H9 (cell line): ENCODE data around the gene TPD52L1. TPM values are rescaled to one million over a fixed set of nuclear protein-coding genes. Genes with fewer than 3 reads are reported as not detected.

ENCODE experiments used
- DNase-seq: peaks from one replicate; pipeline ENCODE4 v3.0.0-alpha.2; 2017
- H2AFZ ChIP-seq: one replicate; pipeline ENCODE4 v1.6.1; 2013; ENCODE audit warnings: mild to moderate bottlenecking, low read length, control low read depth, moderate library complexity
- H2AK5ac ChIP-seq: 2 replicates; pipeline ENCODE4 v1.6.1; 2013; ENCODE audit warnings: low read length, control low read depth, mixed read lengths; ENCODE audit not compliant: insufficient read length
- H2BK120ac ChIP-seq: one replicate; pipeline ENCODE4 v1.6.1; 2013; ENCODE audit warnings: low read depth, mild to moderate bottlenecking, low read length, control low read depth, inconsistent platforms; ENCODE audit not compliant: poor library complexity, severe bottlenecking
- H2BK12ac ChIP-seq: 2 replicates; pipeline ENCODE4 v1.6.1; 2013; ENCODE audit warnings: low read length, control low read depth, mixed read lengths, low read depth; ENCODE audit not compliant: insufficient read length
- H2BK15ac ChIP-seq: 2 replicates; pipeline ENCODE4 v1.6.1; 2013; ENCODE audit warnings: low read depth, low read length, control low read depth
- H2BK20ac ChIP-seq: one replicate; pipeline ENCODE4 v1.6.1; 2013; ENCODE audit warnings: low read depth, mild to moderate bottlenecking, low read length, control low read depth, inconsistent platforms; ENCODE audit not compliant: poor library complexity, severe bottlenecking
- H2BK5ac ChIP-seq: 2 replicates; pipeline ENCODE4 v1.6.1; 2013; ENCODE audit warnings: low read length, control low read depth, mixed read lengths; ENCODE audit not compliant: insufficient read length
- H3K14ac ChIP-seq: 2 replicates; pipeline ENCODE4 v1.6.1; 2013; ENCODE audit warnings: low read length, control low read depth; ENCODE audit not compliant: insufficient read depth
- H3K18ac ChIP-seq: 2 replicates; pipeline ENCODE4 v1.6.1; 2013; ENCODE audit warnings: low read depth, mild to moderate bottlenecking, mixed read lengths, low read length, control low read depth; ENCODE audit not compliant: insufficient read length
- H3K23ac ChIP-seq: 2 replicates; pipeline ENCODE4 v1.6.1; 2013; ENCODE audit warnings: low read length, control low read depth, mixed read lengths, low read depth; ENCODE audit not compliant: insufficient read length
- H3K23me2 ChIP-seq: 2 replicates; pipeline ENCODE4 v1.6.1; 2013; ENCODE audit warnings: low read depth, mild to moderate bottlenecking, mixed read lengths, low read length, control low read depth; ENCODE audit not compliant: insufficient read length, poor library complexity, severe bottlenecking
- H3K27ac ChIP-seq: 2 replicates; pipeline ENCODE4 v1.5.1; 2013; ENCODE audit warnings: low read length, control low read depth, mixed read lengths, low read depth; ENCODE audit not compliant: insufficient read length
- H3K27me3 ChIP-seq: 2 replicates; pipeline ENCODE4 v1.6.1; 2013; ENCODE audit warnings: low read length, control low read depth, inconsistent platforms; ENCODE audit not compliant: insufficient read depth
- H3K4ac ChIP-seq: 2 replicates; pipeline ENCODE4 v1.6.1; 2013; ENCODE audit warnings: low read depth, mild to moderate bottlenecking, control low read depth, inconsistent platforms, low read length, moderate library complexity
- H3K4me1 ChIP-seq: 2 replicates; pipeline ENCODE4 v1.6.1; 2013; ENCODE audit warnings: low read length, control low read depth, inconsistent platforms; ENCODE audit not compliant: insufficient read depth
- H3K4me2 ChIP-seq: 2 replicates; pipeline ENCODE4 v1.6.1; 2013; ENCODE audit warnings: low read length, control low read depth, mixed read lengths; ENCODE audit not compliant: insufficient read length, insufficient read depth
- H3K56ac ChIP-seq: 2 replicates; pipeline ENCODE4 v1.6.1; 2013; ENCODE audit warnings: low read depth, mild to moderate bottlenecking, mixed read lengths, low read length, control low read depth; ENCODE audit not compliant: insufficient read length
- H3K79me1 ChIP-seq: 2 replicates; pipeline ENCODE4 v1.6.1; 2013; ENCODE audit warnings: low read depth, mild to moderate bottlenecking, moderate library complexity, low read length, control low read depth, inconsistent platforms; ENCODE audit not compliant: insufficient read depth, poor library complexity, severe bottlenecking
- H3K79me2 ChIP-seq: 2 replicates; pipeline ENCODE4 v1.6.1; 2013; ENCODE audit warnings: low read length, control low read depth, inconsistent platforms; ENCODE audit not compliant: insufficient read depth
- H3K9ac ChIP-seq: 2 replicates; pipeline ENCODE4 v1.6.1; 2013; ENCODE audit warnings: low read length, control low read depth, mixed read lengths; ENCODE audit not compliant: insufficient read length; ENCODE audit errors: extremely low read depth
- H3K9me3 ChIP-seq: one replicate; pipeline ENCODE4 v1.6.1; 2013; ENCODE audit warnings: low read depth, low read length, inconsistent platforms; ENCODE audit not compliant: control insufficient read depth
- H3T11ph ChIP-seq: one replicate; pipeline ENCODE4 v1.6.1; 2013; ENCODE audit warnings: mild to moderate bottlenecking, low read length, control low read depth, inconsistent platforms
- H4K20me1 ChIP-seq: one replicate; pipeline ENCODE4 v1.6.1; 2013; ENCODE audit not compliant: control insufficient read depth, insufficient read length, insufficient read depth
- H4K5ac ChIP-seq: 2 replicates; pipeline ENCODE4 v1.6.1; 2013; ENCODE audit warnings: low read depth, mild to moderate bottlenecking, mixed read lengths, low read length, control low read depth; ENCODE audit not compliant: insufficient read length
- H4K8ac ChIP-seq: replicated peaks from 2 replicates; pipeline ENCODE4 v1.6.1; 2013; ENCODE audit warnings: low read length, control low read depth, mixed read lengths, low read depth; ENCODE audit not compliant: insufficient read length
- H4K91ac ChIP-seq: 2 replicates; pipeline ENCODE4 v1.6.1; 2013; ENCODE audit warnings: low read depth, mild to moderate bottlenecking, moderate library complexity, mixed read lengths, low read length, control low read depth; ENCODE audit not compliant: insufficient read length
- H3K27ac Mint-ChIP-seq, 3 experiments: 2 replicates in 2 of 3; 3 replicates in 1 of 3; pipeline ENCODE4 v1.8.0; 2020 to 2021; ENCODE audit warnings: mixed read lengths in 3 of 3, mild to moderate bottlenecking in 1 of 3, moderate library complexity in 1 of 3
- H3K27me3 Mint-ChIP-seq: 2 replicates; pipeline ENCODE4 v1.8.0; 2021; ENCODE audit warnings: low read depth, mild to moderate bottlenecking, moderate library complexity, mixed read lengths
- H3K36me3 Mint-ChIP-seq, 3 experiments: 2 replicates in 2 of 3; 3 replicates in 1 of 3; pipeline ENCODE4 v1.8.0; 2020 to 2021; ENCODE audit warnings: low read depth in 3 of 3, mixed read lengths in 3 of 3; ENCODE audit not compliant: insufficient read depth in 1 of 3
- H3K4me1 Mint-ChIP-seq, 2 experiments: 2 replicates each; pipeline ENCODE4 v1.8.0; 2020; ENCODE audit warnings: mixed read lengths in 2 of 2
- H3K4me3 Mint-ChIP-seq, 2 experiments: 2 replicates in 1 of 2; 3 replicates in 1 of 2; pipeline ENCODE4 v1.8.0; 2020 to 2021; ENCODE audit warnings: mild to moderate bottlenecking in 2 of 2, mixed read lengths in 2 of 2, moderate library complexity in 1 of 2
- H3K9me3 Mint-ChIP-seq, 2 experiments: 2 replicates in 1 of 2; 3 replicates in 1 of 2; pipeline ENCODE4 v1.8.0; 2020; ENCODE audit warnings: mild to moderate bottlenecking in 2 of 2, mixed read lengths in 2 of 2, moderate library complexity in 1 of 2
- CTCF ChIP-seq: fragments of 200-600 bp; sonication (generic); conservative IDR thresholded peaks from 3 replicates; pipeline ENCODE4 v1.8.0; 2021; ENCODE audit warnings: antibody characterized with exemption, mild to moderate bottlenecking
- WGBS: extraction: QIAGEN DNeasy Blood & Tissue Kit; methylation state at CpG from one replicate; pipeline ENCODE4 v1.1.7; 2013; ENCODE audit warnings: missing lambda C conversion rate, low lambda C conversion rate, mixed read lengths; ENCODE audit not compliant: insufficient read length; ENCODE audit errors: extremely low coverage; 5-methylcytosine and 5-hydroxymethylcytosine counted together
- total RNA-seq: library from RNA; stranded (reverse); gene quantifications from 2 replicates; pipeline ENCODE4 v1.2.1, GENCODE V29; 2021

TPD52L1 gene
- total RNA-seq, 1 experiment from 2014 or later, result 6.6 TPM

DNA sequence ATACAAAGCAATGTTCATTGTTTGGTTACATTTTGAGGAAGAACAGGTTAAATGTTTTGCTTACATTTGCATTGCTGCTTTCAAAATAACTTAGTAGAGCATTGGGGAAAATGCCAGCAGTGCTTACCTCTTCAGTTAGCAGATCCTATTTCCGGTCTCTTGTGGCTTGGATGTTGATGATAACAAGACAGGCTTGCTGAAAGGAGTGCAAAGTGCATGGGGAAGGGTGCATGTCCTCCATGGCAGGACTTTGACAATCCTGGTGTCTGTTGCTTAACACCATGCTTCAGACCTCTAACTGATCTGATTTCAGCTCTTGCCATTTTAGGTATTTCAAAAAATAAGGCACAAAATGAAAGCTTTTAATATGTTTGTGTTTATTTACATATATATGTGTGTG lies 21.1 kb downstream of the TPD52L1 start:
- no peak overlapping the region for H3K18ac ChIP-seq
- H3K9ac ChIP-seq, result no peak overlapping the region
- H4K91ac ChIP-seq, result no peak overlapping the region
- no peak overlapping the region for H3T11ph ChIP-seq
- TF ChIP-seq CTCF, result no peak
- no peaks in the 10 kb centered on the region for H3K9me3 Mint-ChIP-seq
- H3K27ac ChIP-seq, result no peak overlapping the region
- no peak overlapping the region for H2AK5ac ChIP-seq
- no peak for DNase-seq
- H3K79me2 ChIP-seq, result no peaks in the 10 kb centered on the region
- no peak overlapping the region for H2AFZ ChIP-seq
- no peak overlapping the region for H3K4me3 Mint-ChIP-seq
- WGBS, result no CpG with 5 or more reads among the region's 1 CpG
- H3K23me2 ChIP-seq, result no peaks in the 10 kb centered on the region
- H3K4me1 Mint-ChIP-seq, result peaks cover 2 to 4% of the 10 kb centered on the region in 2 experiments; a peak in 3 of 4 replicates
- H4K8ac ChIP-seq, result no peak overlapping the region
- no peak overlapping the region for H2BK5ac ChIP-seq
- no peaks in the 10 kb centered on the region for H3K36me3 Mint-ChIP-seq
- H4K20me1 ChIP-seq, result no peaks in the 10 kb centered on the region
- H2BK15ac ChIP-seq, result no peak overlapping the region
- H3K56ac ChIP-seq, result no peak overlapping the region
- H3K4ac ChIP-seq, result no peak overlapping the region
- H2BK20ac ChIP-seq, result no peak overlapping the region
- H2BK120ac ChIP-seq, result no peak overlapping the region
- no peak overlapping the region for H2BK12ac ChIP-seq
- 0 out of 2 replicates have a peak overlapping the region, but pooled peaks have one; percentile 63 for H3K14ac ChIP-seq
- no peaks in the 10 kb centered on the region for H3K27me3 ChIP-seq
- no peak overlapping the region for H4K5ac ChIP-seq
- no peak overlapping the region for H3K27ac Mint-ChIP-seq
- no peak overlapping the region for H3K23ac ChIP-seq
- no peaks in the 10 kb centered on the region; the same call in 1 of the 2 replicates for H3K27me3 Mint-ChIP-seq
- H3K79me1 ChIP-seq, result no peaks in the 10 kb centered on the region
- H3K9me3 ChIP-seq, result no peaks in the 10 kb centered on the region
- H3K4me2 ChIP-seq, result no peak overlapping the region
- no peaks in the 10 kb centered on the region for H3K4me1 ChIP-seq
